HepG2 (cell line): ENCODE measurements around the gene TNFSF15. TPM values are rescaled to one million over a fixed set of nuclear protein-coding genes. Genes with fewer than 3 reads are reported as not detected.

Source experiments
- ATAC-seq: fragments of 200-7000 bp; cut with Tn5 transposase; 3 replicates; pipeline ENCODE4 v1.9.1; 2020; ENCODE audit warnings: mild to moderate bottlenecking, moderate library complexity
- BruUV-seq: library from RNA; stranded (reverse); fragments of 400-500 nt; replicated peaks from 2 replicates; lab custom pipeline; 2021; lab: Mats Ljungman, UMichigan
- CTCF ChIA-PET: fragments of 300-600 bp; formaldehyde crosslinking; extraction: SDS; loops from one replicate; lab custom pipeline; 2021; ENCODE audit warnings: low total read pairs, inconsistent platforms, low intra/inter-chr PET ratio; lab: Yijun Ruan, JAX
- POLR2A ChIA-PET: fragments of 350-600 bp; sonication (Branson Sonifier 250); formaldehyde crosslinking; loops from one replicate; lab custom pipeline; 2020; ENCODE audit warnings: antibody characterized with exemption, inconsistent platforms; lab: Yijun Ruan, JAX
- DNase-seq: peaks from one replicate; pipeline ENCODE4 v3.0.0-alpha.2; 2015; ENCODE audit warnings: low spot score
- FAIRE-seq: peaks from 3 replicates; lab custom pipeline; 2011; peaks lifted over from hg19 to GRCh38; lab: Jason Lieb, UNC
- H2AFZ ChIP-seq: one replicate; pipeline ENCODE4 v1.6.1; 2011; ENCODE audit warnings: low read length, inconsistent platforms
- H3K27ac ChIP-seq: fragments of 300-600 bp; 3 replicates; pipeline ENCODE4 v1.8.0; 2011; ENCODE audit warnings: mixed run types, mild to moderate bottlenecking, mixed read lengths, low read length, inconsistent platforms; ENCODE audit not compliant: insufficient read depth; ENCODE audit errors: extremely low read length
- H3K27me3 ChIP-seq, 2 experiments: fragments of 200-600 bp in 1 of 2; 2 replicates in 1 of 2; 3 replicates in 1 of 2; pipeline versions ENCODE4 v1.6.0 to v1.8.0; 2011; ENCODE audit warnings: low read length in 2 of 2, mild to moderate bottlenecking in 2 of 2, moderate library complexity in 2 of 2, inconsistent platforms in 1 of 2; ENCODE audit not compliant: insufficient read depth in 2 of 2, control insufficient read depth in 1 of 2
- H3K36me3 ChIP-seq, 2 experiments: fragments of 200-600 bp in 1 of 2; replicated peaks in 1 of 2; 2 replicates in 1 of 2; 3 replicates in 1 of 2; pipeline versions ENCODE4 v1.5.1 to v1.8.0; 2011; ENCODE audit warnings: low read length in 2 of 2, inconsistent platforms in 1 of 2; ENCODE audit not compliant: insufficient read depth in 2 of 2, control insufficient read depth in 1 of 2
- H3K4me1 ChIP-seq: 2 replicates; pipeline ENCODE4 v1.5.1; 2012; ENCODE audit warnings: low read length, inconsistent platforms; ENCODE audit not compliant: insufficient read depth
- H3K4me2 ChIP-seq: 2 replicates; pipeline ENCODE4 v1.6.0; 2011; ENCODE audit warnings: low read depth, low read length, inconsistent platforms
- H3K4me3 ChIP-seq, 3 experiments: fragments of 200-600 bp in 1 of 3; sonication (generic), shearing (Covaris generic) in 1 of 3; replicated peaks in 1 of 3; 2 replicates each; pipeline ENCODE4 v1.5.1; 2011 to 2016; ENCODE audit warnings: low read length in 3 of 3, inconsistent platforms in 2 of 3, low read depth in 2 of 3, mild to moderate bottlenecking in 2 of 3, control low read depth in 1 of 3, mixed read lengths in 1 of 3; ENCODE audit not compliant: insufficient read depth in 1 of 3
- H3K79me2 ChIP-seq: one replicate; pipeline ENCODE4 v1.6.1; 2011; ENCODE audit warnings: low read length, inconsistent platforms; ENCODE audit not compliant: insufficient read depth
- H3K9ac ChIP-seq: 2 replicates; pipeline ENCODE4 v1.6.0; 2011; ENCODE audit warnings: mild to moderate bottlenecking, low read depth, low read length, inconsistent platforms; ENCODE audit not compliant: insufficient read depth
- H3K9me3 ChIP-seq: 2 replicates; pipeline ENCODE4 v1.5.1; 2012; ENCODE audit warnings: mild to moderate bottlenecking, low read length
- H4K20me1 ChIP-seq: 2 replicates; pipeline ENCODE4 v1.6.0; 2011; ENCODE audit warnings: inconsistent platforms, mild to moderate bottlenecking, low read length, moderate library complexity; ENCODE audit not compliant: insufficient read depth
- ELF1 ChIP-seq: sonication (generic); formaldehyde crosslinking; IDR thresholded peaks from 2 replicates; pipeline ENCODE4 v1.4.0; 2020; ENCODE audit warnings: missing genetic modification reagents
- GTF2F1 ChIP-seq: fragments of 150-350 bp; IDR thresholded peaks from 2 replicates; pipeline ENCODE4 v1.6.1; 2014; ENCODE audit warnings: low read length
- NONO ChIP-seq, 2 experiments: fragments of 450-650 bp in 1 of 2; sonication (generic) in 1 of 2; formaldehyde crosslinking in 1 of 2; IDR thresholded peaks in 1 of 2; conservative IDR thresholded peaks in 1 of 2; 2 replicates each; pipeline versions ENCODE4 v1.6.1 to v1.8.0; 2017 to 2022; ENCODE audit warnings: mild to moderate bottlenecking in 1 of 2, missing genetic modification reagents in 1 of 2, moderate library complexity in 1 of 2
- PITX1 ChIP-seq: sonication (generic); formaldehyde crosslinking; IDR thresholded peaks from 2 replicates; pipeline ENCODE4 v1.5.1; 2020; ENCODE audit warnings: mild to moderate bottlenecking, missing genetic modification reagents
- SP140L ChIP-seq: sonication (generic); formaldehyde crosslinking; IDR thresholded peaks from 2 replicates; pipeline ENCODE4 v1.4.0; 2020; ENCODE audit warnings: missing genetic modification reagents, borderline replicate concordance
- TCF12 ChIP-seq, 2 experiments: fragments of 450-650 bp in 1 of 2; sonication (generic) in 1 of 2; formaldehyde crosslinking in 1 of 2; IDR thresholded peaks; 2 replicates each; pipeline versions ENCODE4 v1.6.1 to v1.8.0; 2017 to 2022; ENCODE audit warnings: antibody characterized with exemption in 1 of 2, mild to moderate bottlenecking in 1 of 2, missing genetic modification reagents in 1 of 2, moderate library complexity in 1 of 2
- TEF ChIP-seq: sonication (generic); formaldehyde crosslinking; IDR thresholded peaks from 2 replicates; pipeline ENCODE4 v1.5.0; 2020; ENCODE audit warnings: missing genetic modification reagents
- ZNF121 ChIP-seq: sonication (generic); formaldehyde crosslinking; IDR thresholded peaks from 2 replicates; pipeline ENCODE4 v1.5.0; 2020; ENCODE audit warnings: mild to moderate bottlenecking, missing genetic modification reagents
- ZNF275 ChIP-seq: sonication (generic); formaldehyde crosslinking; IDR thresholded peaks from 2 replicates; pipeline ENCODE4 v1.8.0; 2022; ENCODE audit warnings: missing genetic modification reagents, mild to moderate bottlenecking, inconsistent platforms, borderline replicate concordance
- WGBS: methylation state at CpG from one replicate; pipeline ENCODE4 v1.1.6; 2017; ENCODE audit warnings: low lambda C conversion rate; 5-methylcytosine and 5-hydroxymethylcytosine counted together
- in situ Hi-C: cut with HindIII; loops from 2 replicates; pipeline ENCODE4 v1.10.0; 2017; ENCODE audit warnings: low pct_unique_long_range_greater_than_20kb; ENCODE audit not compliant: extremely low pct_ligation_motif_present
- intact Hi-C: fragments of 100-400 bp; cut with micrococcal nuclease; formaldehyde crosslinking; loops from one replicate; pipeline ENCODE4 v1.10.0; 2022; ENCODE audit not compliant: unreplicated experiment
- polyA plus RNA-seq, 8 experiments: library from polyadenylated mRNA; depleted of rRNA in 3 of 8; stranded (reverse) in 7 of 8; unstranded in 1 of 8; fragments of >200 nt; fragmentation: Illumina TruSeq in 4 of 8; extraction: Trizol in 4 of 8; gene quantifications; 2 replicates each; pipeline versions ENCODE4 v1.2.1 to v1.2.3, GENCODE V29; 2011 to 2016; ENCODE audit warnings: low read depth in 4 of 8, missing spikeins in 1 of 8, mixed read lengths in 1 of 8; ENCODE audit not compliant: insufficient read depth in 1 of 8
- total RNA-seq, 5 experiments: library from RNA; depleted of rRNA; stranded (reverse); fragments of >200 nt; fragmentation: Illumina TruSeq; extraction: Trizol; gene quantifications; 2 replicates each; pipeline ENCODE4 v1.2.3, GENCODE V29; 2016; ENCODE audit warnings: low read depth in 1 of 5

Gene TNFSF15
- total and polyA plus RNA-seq, 2 of the 13 experiments (the other 11 are each of a cell fraction or from before 2014, with no cell fraction given) = 0.02 to 0.03 TPM

GRCh38 chr9:114823441-114823840 lies 17.6 kb upstream of the TNFSF15 start:
- in situ Hi-C loops (no loop called here), intact Hi-C loops (no loop called here)
- Histone ChIP-seq H3K4me3 (no peak overlapping the region), H3K4me2 (no peak overlapping the region), H3K27ac (no peak overlapping the region), H3K4me1 (no peaks in the 10 kb centered on the region), H4K20me1 (no peaks in the 10 kb centered on the region), H3K9ac (no peak overlapping the region), H3K27me3 (peaks cover 0 to 3% of the 10 kb centered on the region in 2 experiments; a peak in 1 of 5 replicates), H3K79me2 (no peaks in the 10 kb centered on the region), H2AFZ (no peak overlapping the region), H3K36me3 (no peaks in the 10 kb centered on the region), H3K9me3 (no peaks in the 10 kb centered on the region)
- no peak for TF ChIP-seq ZNF275 (CRISPR knock-in tag)
- TF ChIP-seq NONO (IDR thresholded peaks at IDR 0.05) = no peak
- TF ChIP-seq NONO (CRISPR knock-in tag; conservative IDR thresholded peaks at IDR 0.05) = no peak
- no peak for TF ChIP-seq PITX1 (CRISPR knock-in tag)
- TF ChIP-seq TCF12 (IDR thresholded peaks at IDR 0.05) = no peak
- no peak for TF ChIP-seq TCF12 (CRISPR knock-in tag; IDR thresholded peaks at IDR 0.05)
- TF ChIP-seq ZNF121 = no peak
- TF ChIP-seq GTF2F1 = no peak
- TF ChIP-seq ELF1 (CRISPR knock-in tag) = no peak
- TF ChIP-seq SP140L (CRISPR knock-in tag) = no peak
- TF ChIP-seq TEF (CRISPR knock-in tag) = no peak
- DNase-seq (no peak), FAIRE-seq (no peak), ATAC-seq (no peak)
- BruUV-seq = no TSS peak
- ChIA-PET CTCF (no interaction called here), POLR2A (no interaction called here)
- 0% methylated on average over 1 of the region's 1 CpG for WGBS
